ENCODE data around the gene WDR54. TPM values are rescaled to one million over a fixed set of nuclear protein-coding genes. Genes with fewer than 3 reads are reported as not detected.
A peak's percentile ranks its signal among the peaks of the same experiment; 100 is the strongest.
"Not testable (repeated sequence)": the region's sequence is repeated elsewhere in the genome, so short reads cannot be mapped to it uniquely, and the experiment has no call there.

WDR54 gene
- total RNA-seq, 1 experiment from 2014 or later = 60.2 TPM

DNA sequence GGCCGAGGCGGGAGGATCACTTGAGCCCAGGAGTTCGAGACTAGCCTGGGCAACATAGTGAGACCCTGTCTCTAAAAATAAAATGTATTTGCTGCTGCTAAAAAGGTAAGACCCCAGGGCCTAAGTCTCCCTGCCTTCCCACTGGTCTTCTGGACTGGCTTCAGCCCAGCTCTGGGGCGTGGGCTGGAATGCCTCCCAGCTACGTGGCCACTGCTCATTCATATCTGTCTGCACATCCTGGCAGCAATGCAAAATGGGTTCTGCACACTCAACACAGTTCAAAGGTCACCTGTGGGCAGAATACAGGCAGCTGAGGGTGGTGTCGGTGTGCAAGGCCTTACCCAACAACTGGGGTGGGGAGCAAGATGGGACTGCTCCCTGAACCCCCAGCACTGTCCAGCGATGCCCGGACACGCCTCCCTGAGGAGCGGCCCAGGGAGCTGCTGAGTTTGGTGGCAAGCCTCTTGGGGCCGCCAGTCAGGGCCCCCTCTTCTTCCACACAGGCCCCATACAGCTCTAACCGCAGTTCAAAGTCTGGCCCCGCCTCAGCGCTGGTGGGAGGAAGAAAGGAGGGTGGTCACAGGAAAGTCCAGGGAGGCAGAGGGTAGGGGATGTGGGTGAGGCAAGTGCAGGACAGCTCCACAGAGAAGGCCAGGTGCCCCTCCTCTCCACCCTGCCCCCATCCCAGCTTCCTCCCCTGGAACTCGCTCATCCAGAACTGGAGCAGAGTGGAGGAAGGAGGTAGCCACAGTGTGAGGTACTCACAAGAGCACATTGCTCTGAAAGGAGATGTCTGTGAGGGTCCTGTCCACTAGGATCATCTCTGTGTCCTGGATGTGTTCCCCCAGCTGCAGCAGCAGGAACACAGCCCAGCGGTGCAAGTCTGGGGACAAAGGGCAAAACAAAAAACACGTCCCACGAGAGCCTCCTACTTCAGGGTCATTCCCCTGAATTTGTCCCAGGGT, 8.2 kb downstream of the WDR54 start:
- no peak for DNase-seq (ENCODE audit: low read depth)

- no peak for DNase-seq (ENCODE audit: low read depth)
Observed at GRCh38 chr2:74430502-74430901, 9.0 kb downstream of the WDR54 start.

GRCh38 chr2:74436111-74436805, 14.7 kb downstream of the WDR54 start:
- no peak for DNase-seq (ENCODE audit: low read depth)

GRCh38 chr2:74436848-74437695, 15.5 kb downstream of the WDR54 start:
- no peak for DNase-seq (ENCODE audit: low read depth)

- DNase-seq (ENCODE audit: low read depth) = no peak
Observed at GRCh38 chr2:74438248-74438647, 16.7 kb downstream of the WDR54 start.

DNA sequence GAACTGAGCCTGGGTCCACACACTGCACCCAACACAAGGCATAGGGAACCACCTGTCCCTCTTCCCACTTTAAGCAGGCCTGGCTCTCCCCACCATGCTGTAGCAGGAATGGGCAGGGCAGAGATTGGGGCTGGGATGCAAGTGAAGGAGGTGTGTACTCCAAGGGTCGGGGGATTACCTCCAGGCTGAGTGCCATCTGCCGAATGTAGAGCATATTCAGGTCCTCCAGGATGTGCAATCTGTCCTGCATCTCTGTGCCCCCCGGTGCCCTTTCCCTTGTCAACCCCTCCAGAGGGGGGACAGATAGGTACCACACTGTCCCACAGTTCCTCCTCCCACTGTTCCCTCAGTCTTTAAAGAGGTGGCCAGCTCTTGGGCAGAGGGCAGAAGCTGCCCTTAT, 17.8 kb downstream of the WDR54 start:
- DNase-seq (ENCODE audit: low read depth) = no peak

DNA sequence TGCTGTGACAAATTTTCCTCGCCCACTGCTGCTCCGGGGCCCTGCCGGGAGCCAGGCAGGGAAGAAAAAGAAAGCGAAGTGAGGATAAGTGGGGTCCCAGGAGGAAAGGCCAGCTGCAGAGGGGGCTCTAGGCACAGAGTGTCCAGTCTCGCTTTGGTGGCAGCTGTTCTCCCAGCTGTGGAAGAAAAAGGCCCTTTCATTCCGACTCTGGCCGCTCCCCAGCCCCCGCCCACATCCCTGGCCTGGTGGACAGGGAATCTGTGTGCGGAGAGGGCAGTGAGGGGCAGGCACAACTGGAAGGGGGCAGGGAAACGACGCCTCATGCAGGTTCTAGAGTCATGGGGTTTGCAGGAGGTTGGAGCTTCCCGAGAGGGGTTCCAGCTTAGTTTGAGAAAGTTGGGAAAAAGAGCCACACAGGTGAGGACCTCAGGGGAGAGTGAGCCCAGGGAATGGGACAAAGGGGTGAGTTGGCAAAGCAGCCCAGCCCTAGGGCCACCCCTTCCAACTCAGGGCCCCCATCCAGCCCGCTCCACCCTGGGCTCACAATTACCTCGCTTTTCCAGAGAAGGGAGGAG, 18.4 kb downstream of the WDR54 start:
- peak; percentile 34 for DNase-seq (ENCODE audit: low read depth)

DNA sequence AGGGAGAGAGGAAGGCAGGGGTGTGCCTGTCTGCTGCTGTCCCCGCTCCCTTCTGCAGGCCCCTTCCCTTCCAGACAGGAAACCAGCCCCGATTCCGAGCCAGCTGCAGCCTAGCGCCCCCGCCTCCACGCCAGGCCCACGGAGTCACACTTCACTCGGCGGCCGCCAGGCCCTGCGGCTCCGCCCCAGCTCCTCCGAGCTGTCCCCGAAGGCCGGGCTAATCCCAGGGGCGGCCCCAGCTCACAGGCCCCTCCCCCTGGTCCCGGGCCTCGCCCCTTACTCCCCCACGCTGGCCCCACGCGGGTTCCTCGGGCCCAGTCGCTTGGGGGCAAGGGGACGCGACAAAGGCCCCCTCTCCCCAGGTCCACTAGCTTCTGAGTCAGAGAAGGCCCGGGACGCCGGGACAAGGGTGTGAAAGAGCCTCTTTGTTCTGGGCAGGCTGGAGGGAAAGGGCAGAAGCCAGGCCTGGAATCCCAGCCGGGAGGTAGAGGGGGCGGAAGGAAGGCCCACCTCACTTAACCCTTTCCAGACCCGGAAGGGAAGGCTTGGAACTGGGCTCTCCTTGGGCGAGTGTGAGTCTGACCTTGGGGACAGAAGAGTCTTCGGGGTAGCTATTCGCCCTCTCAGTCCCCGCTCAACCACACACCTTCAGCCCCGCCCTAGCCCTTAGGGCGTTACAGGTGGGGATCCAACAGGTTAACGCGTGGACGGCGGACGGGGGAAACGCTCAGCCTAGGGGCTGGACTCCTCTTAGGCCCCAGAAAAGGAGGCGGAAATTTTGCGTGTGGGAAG, 19.0 kb downstream of the WDR54 start:
- peak; percentile 78 for DNase-seq (ENCODE audit: low read depth)

GRCh38 chr2:74441170-74441689, 19.7 kb downstream of the WDR54 start:
- DNase-seq (ENCODE audit: low read depth) = no peak

- no peak for DNase-seq (ENCODE audit: low read depth)
Observed at GRCh38 chr2:74441690-74442482, 20.4 kb downstream of the WDR54 start, which contains the start of gene RTKN. Gene RTKN (minus strand): TSS chr2:74441937. CDS start chr2:74441816, 121 bp downstream.

DNA sequence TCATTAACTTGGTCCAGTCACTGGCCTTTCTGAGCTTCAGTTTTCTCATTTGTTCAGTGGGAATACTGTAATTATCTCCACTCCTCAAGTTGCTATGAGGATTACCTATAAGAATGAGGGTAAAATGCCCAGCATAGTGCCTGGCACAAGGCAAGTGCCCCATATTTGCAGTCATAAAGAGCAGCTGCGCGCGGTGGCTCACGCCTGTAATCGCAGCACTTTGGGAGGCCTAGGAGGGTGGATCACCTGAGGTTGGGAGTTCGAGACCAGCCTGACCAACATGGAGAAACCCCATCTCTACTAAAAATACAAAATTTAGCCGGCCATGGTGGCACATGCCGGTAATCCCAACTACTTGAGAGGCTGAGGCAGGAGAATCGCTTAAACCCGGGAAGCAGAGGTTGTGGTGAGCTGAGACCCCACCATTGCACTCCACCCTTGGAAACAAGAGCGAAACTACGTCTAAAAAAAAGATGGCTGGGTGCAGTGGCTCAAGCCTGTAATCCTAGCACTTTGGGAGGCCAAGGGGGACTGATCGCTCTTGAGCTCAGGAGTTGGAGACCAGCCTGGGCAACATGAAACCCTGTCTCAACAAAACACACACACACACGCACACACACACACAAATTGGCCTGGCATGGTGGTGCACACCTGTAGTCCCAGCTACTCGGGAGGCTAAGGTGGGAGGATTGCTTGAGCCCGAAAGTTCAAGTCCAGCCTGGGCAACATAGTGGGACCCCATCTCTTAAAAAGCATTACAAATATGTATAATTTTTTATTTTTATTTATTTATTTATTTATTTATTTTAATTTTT, 21.2 kb downstream of the WDR54 start:
- DNase-seq (ENCODE audit: low read depth) = not testable (repeated sequence)

DNA sequence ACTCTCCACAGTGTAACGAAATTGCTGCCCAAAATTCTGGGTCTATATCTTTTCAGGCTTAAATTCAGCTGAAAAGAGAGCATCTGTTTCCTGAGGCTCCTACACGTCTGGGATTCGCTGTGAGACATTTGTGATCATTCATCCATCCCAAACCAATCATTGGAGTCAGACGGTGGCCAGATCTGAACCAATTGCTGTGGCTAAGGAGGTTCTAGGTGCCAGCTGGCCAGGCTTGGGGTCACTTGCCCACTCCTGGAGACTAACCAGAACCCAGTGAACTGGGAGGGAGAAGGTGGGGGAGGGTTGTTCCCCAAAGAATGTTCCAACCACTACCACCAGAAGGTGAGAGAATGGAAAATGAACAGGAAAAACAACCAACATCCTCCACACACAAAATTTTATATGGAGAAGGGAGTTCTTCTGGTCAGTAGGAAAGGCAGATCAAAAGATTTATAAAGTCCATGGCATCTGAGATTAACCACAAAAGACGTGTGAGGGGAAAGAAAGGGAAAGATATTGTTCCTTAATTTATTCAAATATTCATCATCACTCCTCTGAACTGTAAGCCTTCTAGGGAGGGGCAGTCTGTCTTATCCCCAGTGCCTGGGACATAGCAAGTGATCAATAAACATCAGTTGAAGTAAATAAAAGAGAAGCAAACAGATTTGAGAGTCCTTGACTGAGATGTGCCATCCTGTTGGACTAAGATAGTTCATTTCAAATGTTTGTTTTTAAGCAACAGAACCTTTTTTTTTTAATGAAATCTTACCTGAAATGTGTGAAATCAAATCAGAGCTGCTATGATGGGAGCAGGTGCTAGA, 23.2 kb downstream of the WDR54 start:
- DNase-seq (ENCODE audit: low read depth) = peak; percentile 34

DNA sequence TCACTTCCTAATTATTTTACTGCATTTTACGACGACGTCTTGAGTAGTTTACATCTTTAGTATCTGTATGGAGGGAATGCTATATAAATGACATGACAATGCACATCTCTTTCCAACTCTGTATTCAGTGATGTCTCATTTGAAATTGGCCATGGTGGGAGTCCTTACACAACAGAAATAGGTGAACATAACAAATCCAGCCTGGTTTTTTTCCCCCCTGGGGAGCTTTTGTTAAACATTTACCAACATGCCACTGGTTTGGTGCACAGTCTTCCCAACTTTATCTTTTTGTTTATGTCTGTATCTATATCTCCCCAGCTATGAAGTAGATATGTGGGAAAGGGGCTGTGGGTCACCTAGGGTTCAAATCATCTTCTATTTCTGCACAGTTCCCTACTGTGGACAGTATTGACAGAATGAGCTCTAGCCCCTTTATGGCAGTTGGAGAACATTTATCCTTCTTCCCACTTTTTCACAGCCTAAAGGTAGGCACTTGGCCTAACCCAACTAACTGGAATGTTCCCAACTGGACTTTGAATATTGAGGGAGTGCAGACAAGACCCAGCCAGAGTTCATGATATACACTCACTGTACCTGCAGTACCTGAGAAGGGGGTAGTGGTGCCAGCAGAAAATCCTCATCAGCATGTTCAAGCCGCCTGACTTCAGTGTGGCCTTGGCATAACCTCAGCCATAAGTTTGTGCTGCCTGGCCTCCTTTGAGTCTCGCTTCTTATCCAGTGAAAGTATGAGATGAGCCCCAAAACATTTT, 25.9 kb downstream of the WDR54 start:
- no peak for DNase-seq (ENCODE audit: low read depth)

GRCh38 chr2:74448771-74449170, 27.2 kb downstream of the WDR54 start:
- DNase-seq (ENCODE audit: low read depth) = no peak

DNA sequence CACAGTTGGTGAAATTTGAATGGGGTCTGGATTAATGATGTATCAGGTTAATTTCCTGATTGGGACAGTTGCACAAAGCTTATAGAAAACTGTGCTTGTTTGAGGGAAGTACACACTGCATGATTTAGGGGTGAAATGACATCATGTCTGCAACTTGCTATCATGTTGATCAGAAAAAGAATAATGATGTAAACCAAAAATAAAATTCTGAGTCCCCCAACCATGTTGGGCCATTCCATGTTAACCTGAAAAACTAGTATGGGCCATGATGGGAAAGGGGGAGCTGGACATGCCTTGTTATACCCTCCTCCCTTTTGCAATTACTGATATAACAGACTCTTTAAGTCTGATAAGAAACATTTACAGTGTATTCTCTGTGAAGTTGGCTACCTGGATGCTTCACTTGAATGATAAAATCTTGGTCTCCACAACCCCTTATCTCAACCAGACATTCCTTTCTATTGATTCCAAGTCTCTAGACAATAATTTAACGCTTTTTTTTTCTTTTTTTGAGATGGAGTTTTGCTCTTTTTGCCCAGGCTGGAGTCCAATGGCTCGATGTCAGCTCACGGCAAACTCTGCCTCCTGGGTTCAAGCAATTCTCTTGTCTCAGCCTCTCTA, 29.1 kb downstream of the WDR54 start:
- DNase-seq (ENCODE audit: low read depth) = no peak

- DNase-seq (ENCODE audit: low read depth) = peak; percentile 94
Observed at GRCh38 chr2:74454654-74455511, 33.4 kb downstream of the WDR54 start, which contains the start of gene INO80B. Gene INO80B (plus strand): TSS chr2:74455087. CDS start chr2:74455117, 30 bp downstream.

Measured in M059J (cell line).